GM18511 (cell line): ENCODE results near the gene NF2.

Source experiments
- ATAC-seq: cut with Tn5 transposase; IDR thresholded peaks from one replicate; pipeline ENCODE4 v1.9.1; 2021; ENCODE audit warnings: mild to moderate bottlenecking, moderate library complexity; ENCODE audit not compliant: unreplicated experiment

Gene NF2

GRCh38 chr22:29629903-29630516 is 26.6 kb downstream of the NF2 start:
- no peak for ATAC-seq

- ATAC-seq = no peak
These were observed 27.6 kb downstream of the NF2 start for GRCh38 chr22:29630987-29631386.

- ATAC-seq = no peak
These were observed 28.3 kb downstream of the NF2 start for GRCh38 chr22:29631725-29632124.

- ATAC-seq = no peak
These were observed 29.2 kb downstream of the NF2 start for GRCh38 chr22:29632672-29633071.

GRCh38 chr22:29633514-29634312 is 30.3 kb downstream of the NF2 start:
- ATAC-seq = no peak

GRCh38 chr22:29634847-29635246 is 31.4 kb downstream of the NF2 start:
- ATAC-seq = no peak

GRCh38 chr22:29635734-29636357 is 32.4 kb downstream of the NF2 start:
- no peak for ATAC-seq

- ATAC-seq = no peak
These were observed 33.3 kb downstream of the NF2 start for GRCh38 chr22:29636751-29637150.

- no peak for ATAC-seq
These were observed 33.7 kb downstream of the NF2 start for GRCh38 chr22:29637181-29637580.

- no peak for ATAC-seq
These were observed 35.2 kb downstream of the NF2 start for GRCh38 chr22:29638678-29639077.

- ATAC-seq = no peak
These were observed 35.7 kb downstream of the NF2 start for GRCh38 chr22:29639096-29639495.

- ATAC-seq = no peak
These were observed 37.7 kb downstream of the NF2 start for GRCh38 chr22:29641042-29641699.

- ATAC-seq = no peak
These were observed 38.4 kb downstream of the NF2 start for GRCh38 chr22:29641700-29642330.

- no peak for ATAC-seq
These were observed 39.3 kb downstream of the NF2 start for GRCh38 chr22:29642694-29643093.

- no peak for ATAC-seq
These were observed 44.7 kb downstream of the NF2 start for GRCh38 chr22:29647954-29648737.

GRCh38 chr22:29650370-29650769 is 46.9 kb downstream of the NF2 start:
- ATAC-seq = no peak

GRCh38 chr22:29651652-29652051 is 48.2 kb downstream of the NF2 start:
- ATAC-seq = no peak

- no peak for ATAC-seq
These were observed 51.0 kb downstream of the NF2 start for GRCh38 chr22:29654420-29654819.

GRCh38 chr22:29654882-29655281 is 51.4 kb downstream of the NF2 start:
- no peak for ATAC-seq

- ATAC-seq = no peak
These were observed 54.7 kb downstream of the NF2 start for GRCh38 chr22:29658176-29658575.
